ENCODE results near the gene CCR6. TPM values are rescaled to one million over a fixed set of nuclear protein-coding genes. Genes with fewer than 3 reads are reported as not detected.

The CCR6 gene
- total RNA-seq, 2 experiments from 2014 or later = 0.23 TPM; not detected in 1

DNA sequence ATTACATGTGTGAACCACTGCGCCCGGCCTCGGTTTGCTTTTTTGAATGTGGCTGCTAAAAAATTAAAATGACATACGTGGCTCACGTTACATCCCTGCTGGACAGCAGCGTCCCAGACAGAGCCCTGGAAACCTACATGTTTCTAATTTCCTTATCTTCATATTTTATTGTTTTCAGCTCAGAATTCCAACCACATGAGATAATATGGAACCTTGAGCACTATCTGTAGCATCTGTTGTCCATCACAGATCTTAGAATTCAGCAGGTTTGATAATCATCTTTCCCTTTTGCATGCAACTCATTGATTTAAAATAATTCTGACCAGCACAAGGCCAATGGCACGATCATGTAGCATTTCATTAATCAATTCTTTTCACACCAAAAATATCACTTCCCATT lies 25.9 kb upstream of the CCR6 start:
- Mint-ChIP-seq H3K27me3 (no peaks in the 10 kb centered on the region), H3K4me3 (no peak overlapping the region), H3K36me3 (ENCODE audit: low read depth) (no peaks in the 10 kb centered on the region), H3K9me3 (no peaks in the 10 kb centered on the region), H3K27ac (no peak overlapping the region), H3K4me1 (ENCODE audit: low read depth) (peaks cover 54% of the 10 kb centered on the region)
- TF ChIP-seq, protein P1, sequence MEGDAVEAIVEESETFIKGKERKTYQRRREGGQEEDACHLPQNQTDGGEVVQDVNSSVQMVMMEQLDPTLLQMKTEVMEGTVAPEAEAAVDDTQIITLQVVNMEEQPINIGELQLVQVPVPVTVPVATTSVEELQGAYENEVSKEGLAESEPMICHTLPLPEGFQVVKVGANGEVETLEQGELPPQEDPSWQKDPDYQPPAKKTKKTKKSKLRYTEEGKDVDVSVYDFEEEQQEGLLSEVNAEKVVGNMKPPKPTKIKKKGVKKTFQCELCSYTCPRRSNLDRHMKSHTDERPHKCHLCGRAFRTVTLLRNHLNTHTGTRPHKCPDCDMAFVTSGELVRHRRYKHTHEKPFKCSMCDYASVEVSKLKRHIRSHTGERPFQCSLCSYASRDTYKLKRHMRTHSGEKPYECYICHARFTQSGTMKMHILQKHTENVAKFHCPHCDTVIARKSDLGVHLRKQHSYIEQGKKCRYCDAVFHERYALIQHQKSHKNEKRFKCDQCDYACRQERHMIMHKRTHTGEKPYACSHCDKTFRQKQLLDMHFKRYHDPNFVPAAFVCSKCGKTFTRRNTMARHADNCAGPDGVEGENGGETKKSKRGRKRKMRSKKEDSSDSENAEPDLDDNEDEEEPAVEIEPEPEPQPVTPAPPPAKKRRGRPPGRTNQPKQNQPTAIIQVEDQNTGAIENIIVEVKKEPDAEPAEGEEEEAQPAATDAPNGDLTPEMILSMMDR (IDR thresholded peaks at IDR 0.05) = no peak
- ATAC-seq (no peak), DNase-seq (no peak)
- intact Hi-C loops (cut with micrococcal nuclease) = no loop called here
- ChIA-PET CTCF (no interaction called here), POLR2A (no interaction called here)

DNA sequence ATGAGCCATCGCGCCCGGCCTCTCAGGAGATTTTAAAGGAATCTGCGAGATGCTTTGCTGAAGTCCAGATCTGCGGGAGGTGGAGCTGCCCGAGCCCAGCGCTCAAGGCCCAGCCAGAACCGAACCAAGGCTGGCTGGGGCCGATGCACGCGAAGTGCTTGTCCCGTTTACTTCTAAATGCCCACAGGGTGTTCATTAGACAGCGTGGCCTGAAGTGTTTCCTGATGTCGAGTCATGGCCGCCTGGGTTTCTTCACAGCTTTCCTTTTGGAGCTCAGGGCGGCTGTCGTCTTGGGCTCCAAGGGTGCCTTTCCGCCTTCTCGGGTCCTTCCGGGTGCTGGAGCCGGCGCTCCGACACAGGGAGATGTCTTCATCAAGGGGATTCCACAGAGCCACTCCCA lies 25.1 kb upstream of the CCR6 start:
- POLR2A ChIA-PET = interaction anchor here (0.9 kb wide), 1 partner anchor 50 kb away, joined by 3 read pairs; no protein-coding TSS in a partner anchor
- TF ChIP-seq, protein P1 (IDR thresholded peaks at IDR 0.05) = no peak
- no peaks in the 10 kb centered on the region for H3K9me3 Mint-ChIP-seq
- CTCF ChIA-PET = no interaction called here
- H3K4me3 Mint-ChIP-seq = no peak overlapping the region
- DNase-seq = no peak
- intact Hi-C loops (cut with micrococcal nuclease) = no loop called here
- no peaks in the 10 kb centered on the region for H3K27me3 Mint-ChIP-seq
- no peak overlapping the region for H3K27ac Mint-ChIP-seq
- no peaks in the 10 kb centered on the region for H3K36me3 Mint-ChIP-seq (ENCODE audit: low read depth)
- ATAC-seq = no peak
- H3K4me1 Mint-ChIP-seq (ENCODE audit: low read depth) = peaks cover 47% of the 10 kb centered on the region

DNA sequence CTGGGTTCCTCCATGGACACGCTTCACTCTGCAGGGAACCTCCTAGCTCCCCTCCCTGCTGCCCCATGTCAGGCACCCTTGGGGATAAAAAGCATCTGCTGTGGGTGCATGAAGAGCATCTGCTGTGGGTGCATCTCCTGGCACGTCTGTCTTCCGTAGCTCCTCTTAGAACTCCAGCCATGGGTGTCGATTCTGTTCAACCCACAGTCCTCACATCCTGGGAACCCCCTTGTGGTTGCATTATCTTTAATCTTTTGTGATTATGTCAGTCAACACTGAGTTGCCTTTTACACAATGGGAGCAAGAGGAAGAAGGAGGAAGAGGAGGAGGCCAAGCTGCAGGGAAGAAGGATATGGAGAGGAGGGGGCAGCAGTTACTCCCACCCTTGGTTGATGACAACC lies 24.1 kb upstream of the CCR6 start:
- Mint-ChIP-seq H3K4me3 (no peak overlapping the region), H3K4me1 (ENCODE audit: low read depth) (peaks cover 45% of the 10 kb centered on the region), H3K36me3 (ENCODE audit: low read depth) (no peaks in the 10 kb centered on the region), H3K27me3 (no peaks in the 10 kb centered on the region), H3K9me3 (no peaks in the 10 kb centered on the region), H3K27ac (no peak overlapping the region)
- ATAC-seq (peak; percentile 26), DNase-seq (peak; percentile 40)
- CTCF ChIA-PET = interaction anchor here (1.0 kb wide), 1 partner anchor 19 kb away, joined by 3 read pairs; no protein-coding TSS in a partner anchor
- intact Hi-C loops (cut with micrococcal nuclease) = no loop called here
- POLR2A ChIA-PET = interaction anchor here (0.9 kb wide), 1 partner anchor 51 kb away, joined by 3 read pairs; no protein-coding TSS in a partner anchor
- TF ChIP-seq, protein P1 (IDR thresholded peaks at IDR 0.05) = no peak

DNA sequence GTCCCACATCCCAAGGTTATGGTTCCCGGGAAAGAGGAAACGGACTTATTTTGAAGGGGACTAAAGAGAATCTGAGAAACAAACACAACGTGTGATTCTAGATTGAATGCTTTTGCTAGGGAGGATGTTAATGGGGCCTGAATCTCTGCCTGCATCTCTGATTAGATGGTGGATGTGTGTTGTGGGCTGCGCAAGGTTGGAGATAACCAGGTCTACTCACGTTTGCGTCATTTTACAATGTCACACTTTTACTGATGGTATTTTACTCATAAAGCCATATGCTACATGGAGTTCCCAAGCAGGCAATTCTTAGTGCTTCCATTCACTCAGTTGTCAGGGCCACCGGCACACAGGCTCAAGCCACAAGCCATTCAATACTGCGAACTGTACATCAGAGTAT lies 23.2 kb upstream of the CCR6 start:
- ATAC-seq (no peak), DNase-seq (no peak)
- ChIA-PET CTCF (no interaction called here), POLR2A (no interaction called here)
- no peak overlapping the region for H3K27ac Mint-ChIP-seq
- peaks cover 36% of the 10 kb centered on the region for H3K4me1 Mint-ChIP-seq (ENCODE audit: low read depth)
- H3K9me3 Mint-ChIP-seq = no peaks in the 10 kb centered on the region
- no peak overlapping the region for H3K4me3 Mint-ChIP-seq
- TF ChIP-seq, protein P1 (IDR thresholded peaks at IDR 0.05) = no peak
- no peaks in the 10 kb centered on the region for H3K36me3 Mint-ChIP-seq (ENCODE audit: low read depth)
- H3K27me3 Mint-ChIP-seq = no peaks in the 10 kb centered on the region
- intact Hi-C loops (cut with micrococcal nuclease) = no loop called here

DNA sequence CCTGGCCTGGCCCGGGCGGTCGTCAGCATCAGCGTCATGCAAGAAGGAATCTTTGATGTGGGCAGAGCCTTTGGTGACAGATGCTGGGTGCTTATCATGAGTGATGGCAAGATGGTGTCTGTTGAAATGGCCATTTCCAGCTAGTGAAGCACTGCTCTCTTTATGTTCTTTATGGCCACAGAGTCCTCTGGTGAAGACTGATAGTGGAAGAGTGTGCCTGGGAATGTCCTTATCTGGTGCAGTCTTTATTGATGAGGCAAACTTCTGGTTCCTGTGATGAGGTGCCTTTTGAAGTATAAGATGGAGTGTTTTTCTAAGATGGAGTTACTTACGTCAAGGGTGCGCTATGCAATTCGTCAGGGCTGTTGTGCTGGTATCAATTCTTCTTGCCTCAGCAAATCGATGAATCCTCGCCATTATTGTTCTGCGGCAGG lies 22.6 kb upstream of the CCR6 start:
- TF ChIP-seq, protein P1 (IDR thresholded peaks at IDR 0.05) = no peak
- Mint-ChIP-seq H3K27me3 (no peaks in the 10 kb centered on the region), H3K9me3 (no peaks in the 10 kb centered on the region), H3K36me3 (ENCODE audit: low read depth) (no peaks in the 10 kb centered on the region), H3K4me3 (no peak overlapping the region), H3K27ac (no peak overlapping the region), H3K4me1 (ENCODE audit: low read depth) (peaks cover 31% of the 10 kb centered on the region)
- CTCF ChIA-PET = no interaction called here
- ATAC-seq = no peak
- intact Hi-C loops (cut with micrococcal nuclease) = no loop called here
- POLR2A ChIA-PET = no interaction called here
- DNase-seq = no peak
